GM21737 (cell line): ENCODE data around the gene ZNF614.
"Not testable (repeated sequence)": the region's sequence is repeated elsewhere in the genome, so short reads cannot be mapped to it uniquely, and the experiment has no call there.

Experiments
- ATAC-seq: cut with Tn5 transposase; IDR thresholded peaks from one replicate; pipeline ENCODE4 v1.9.1; 2021; ENCODE audit warnings: mild to moderate bottlenecking, moderate library complexity; ENCODE audit not compliant: unreplicated experiment

The ZNF614 gene

DNA sequence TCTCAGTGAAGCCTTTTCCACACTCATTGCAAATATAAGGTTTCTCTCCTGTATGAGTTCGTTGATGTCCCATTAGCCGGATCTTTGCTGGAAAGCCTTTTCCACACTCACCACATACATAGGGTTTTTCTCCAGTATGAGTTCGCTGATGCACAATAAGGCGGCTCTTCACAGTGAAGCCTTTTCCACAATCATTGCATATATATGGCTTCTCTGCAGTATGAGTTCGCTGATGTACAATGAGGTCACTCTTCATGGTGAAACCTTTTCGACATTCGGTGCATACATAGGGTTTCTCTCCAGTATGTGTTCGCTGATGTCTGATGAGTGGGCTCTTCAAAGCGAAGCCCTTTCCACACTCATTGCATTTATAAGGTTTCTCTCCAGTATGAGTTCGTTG is 34.8 kb downstream of the ZNF614 start:
- ATAC-seq: no peak

DNA sequence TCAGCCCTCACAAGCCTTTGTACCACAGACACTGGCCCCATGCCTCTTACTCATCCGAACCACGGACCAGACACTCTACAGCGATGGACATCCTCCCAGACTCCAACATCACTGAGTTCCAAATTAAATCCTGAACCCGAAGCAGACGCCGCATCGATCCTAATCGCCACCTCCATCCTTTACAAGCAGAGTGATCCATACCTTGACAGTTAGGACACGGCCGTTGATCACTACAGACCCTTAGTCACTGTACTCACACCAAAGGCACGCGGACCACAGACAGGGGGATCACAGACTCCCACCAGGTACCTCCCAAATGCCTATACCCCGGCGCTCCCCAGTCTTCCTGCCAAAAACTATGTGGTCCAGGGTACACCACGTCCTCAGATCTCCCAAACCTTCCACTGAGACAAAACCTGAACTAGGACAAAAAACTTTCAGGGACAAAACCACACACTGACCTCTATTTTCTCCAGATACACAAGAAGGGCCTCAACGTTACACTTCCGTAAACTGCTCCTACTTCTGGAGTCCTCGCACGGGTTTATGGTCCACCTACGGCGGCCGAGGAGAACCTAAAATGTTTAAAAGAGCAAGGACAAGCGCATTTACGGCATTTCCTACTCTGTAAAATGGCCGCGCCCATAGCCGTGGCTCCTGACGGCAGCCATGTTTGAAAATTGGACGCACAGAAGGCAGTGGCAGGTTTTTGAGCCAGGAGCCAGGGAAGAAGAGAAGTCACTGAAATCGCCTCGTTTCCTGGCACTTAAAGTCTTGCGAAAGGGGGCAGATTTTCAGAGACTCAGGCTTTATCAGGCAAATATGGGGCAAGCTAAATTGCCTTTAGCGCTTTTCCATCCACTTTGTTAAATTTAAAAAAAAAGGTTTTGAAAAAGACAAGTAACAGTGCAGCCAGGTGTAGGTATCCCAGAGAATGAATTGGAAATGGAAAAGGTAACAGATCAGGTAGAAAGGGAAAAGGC is 41.6 kb downstream of the ZNF614 start, which contains the start of gene ZNF350:
TSS of gene ZNF350 (minus strand) at position 532 of the 983 bp plus-strand sequence. CDS start 12,480 bp downstream, outside the sequence.
- ATAC-seq: peak; percentile 89

- no peak for ATAC-seq
These were observed 44.8 kb downstream of the ZNF614 start for GRCh38 chr19:51983361-51983760.

DNA sequence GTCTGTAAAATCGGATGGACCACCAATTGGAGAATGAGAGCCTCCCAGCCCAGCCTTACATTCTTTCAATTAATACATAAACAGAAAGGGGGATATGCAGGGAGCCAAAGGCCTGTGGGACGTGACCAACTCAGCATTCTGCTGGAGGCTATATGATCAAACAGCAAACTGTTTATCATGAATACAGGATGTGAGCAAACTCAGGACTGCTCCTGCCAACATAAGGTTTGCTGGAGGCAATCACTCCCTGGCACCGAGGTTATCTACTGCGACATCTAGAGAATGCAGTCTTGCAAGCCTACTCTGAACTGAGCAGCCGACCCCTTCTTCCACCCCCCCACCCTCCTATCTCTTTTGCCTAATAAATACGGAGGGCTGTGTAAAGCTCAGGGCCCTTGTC is 47.3 kb downstream of the ZNF614 start:
- not testable (repeated sequence) for ATAC-seq

GRCh38 chr19:51980116-51980736 is 48.0 kb downstream of the ZNF614 start:
- no peak for ATAC-seq

- ATAC-seq: no peak
These were observed 49.3 kb downstream of the ZNF614 start for GRCh38 chr19:51978882-51979281.

- no peak for ATAC-seq
These were observed 50.8 kb downstream of the ZNF614 start for GRCh38 chr19:51977346-51977745.

DNA sequence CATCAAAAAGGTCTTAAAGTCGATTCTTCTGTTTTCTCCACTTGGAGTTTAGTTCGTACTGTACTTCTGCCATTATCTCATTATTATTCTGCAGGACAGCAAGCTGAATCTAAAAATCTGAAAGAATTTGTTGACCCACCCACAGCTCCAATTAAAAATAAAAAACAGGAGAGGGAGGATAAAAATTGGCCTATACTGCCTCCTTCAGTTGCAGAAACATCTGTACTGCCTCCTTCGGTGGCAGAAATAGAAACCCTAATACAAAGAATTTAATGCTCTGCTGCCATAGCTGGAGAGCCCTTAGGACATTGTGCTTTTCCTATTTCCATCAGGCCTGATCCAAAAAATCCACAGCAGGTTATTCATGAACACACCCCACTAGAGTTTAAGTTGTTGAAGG is 51.3 kb downstream of the ZNF614 start:
- no peak for ATAC-seq

GRCh38 chr19:51975787-51976186 is 52.4 kb downstream of the ZNF614 start:
- ATAC-seq: not testable (repeated sequence)

DNA sequence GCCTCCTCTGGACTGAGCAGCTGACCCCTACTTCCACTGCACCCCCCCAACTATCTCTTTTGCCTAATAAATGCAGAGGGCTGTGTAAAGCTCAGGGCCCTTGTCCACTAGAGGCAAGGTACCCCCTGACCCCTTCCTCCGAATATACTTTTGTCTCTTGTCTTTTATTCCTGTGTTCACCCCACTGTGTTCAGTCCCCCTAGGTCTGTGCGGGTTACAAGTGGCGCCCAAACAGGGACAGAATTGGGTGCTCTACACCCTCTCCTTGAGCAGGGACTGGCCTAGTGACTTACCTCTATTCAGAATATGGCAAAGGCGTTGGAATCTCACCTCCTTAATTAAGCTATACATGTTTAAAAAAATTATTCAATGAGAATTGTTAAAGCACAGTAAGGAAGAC is 56.6 kb downstream of the ZNF614 start:
- no peak for ATAC-seq

DNA sequence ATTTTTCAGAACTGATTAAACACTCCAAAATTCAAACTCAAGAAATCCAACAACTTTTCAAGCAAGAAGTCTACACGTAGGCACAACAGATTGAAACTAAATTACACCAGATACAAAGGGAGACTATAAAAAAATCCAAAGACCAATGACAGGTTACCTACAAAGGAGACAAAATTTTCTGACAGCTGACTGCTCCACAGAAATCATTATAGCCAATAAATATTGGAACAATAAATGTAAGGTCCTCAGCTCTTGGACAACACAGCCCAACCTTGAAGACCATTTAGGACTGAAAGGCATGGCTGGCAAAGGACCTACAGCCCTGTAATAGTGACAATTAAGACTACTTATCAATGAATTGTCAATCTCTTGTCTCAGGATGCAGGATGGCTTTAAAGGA is 57.5 kb downstream of the ZNF614 start:
- ATAC-seq: no peak

DNA sequence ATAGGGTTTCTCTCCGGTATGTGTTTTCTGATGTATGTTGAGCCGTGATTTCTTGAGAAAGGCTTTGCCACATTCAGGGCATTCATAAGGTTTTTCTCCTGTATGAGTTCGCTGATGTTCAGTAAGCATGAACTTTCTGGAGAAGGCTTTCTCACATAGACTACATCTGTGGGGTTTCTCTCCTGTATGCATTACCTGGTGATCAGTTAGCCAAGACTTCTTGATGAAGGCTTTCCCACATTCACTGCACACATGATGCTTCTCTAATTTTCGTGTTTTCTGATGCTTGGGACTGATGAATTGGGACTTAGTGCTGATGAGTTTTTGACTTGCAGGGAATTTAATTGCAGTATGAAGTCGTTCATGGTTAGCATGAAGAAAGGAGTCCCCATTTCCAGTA is 62.6 kb downstream of the ZNF614 start:
- ATAC-seq: no peak
